Measurements from ENCODE around the gene OR4D1. TPM values are rescaled to one million over a fixed set of nuclear protein-coding genes. Genes with fewer than 3 reads are reported as not detected.
"Not testable (repeated sequence)": the region's sequence is repeated elsewhere in the genome, so short reads cannot be mapped to it uniquely, and the experiment has no call there.

OR4D1 gene
- total and polyA plus RNA-seq, 2 donors (not counting 1 experiment from before 2014, with no cell fraction given): 0.01 TPM; not detected in 1

GRCh38 chr17:58121925-58122324 lies 26.3 kb upstream of the OR4D1 start:
- Histone ChIP-seq H3K79me2 (ENCODE audit: control insufficient read depth, insufficient read depth, low read length) (no peaks in the 10 kb centered on the region), H3K9ac (ENCODE audit: low read length) (no peak overlapping the region), H3K27me3 (replicated peaks in 1 of 4; ENCODE audit: control extremely low read depth in 1 of 4, control insufficient read depth in 3 of 4, insufficient read depth in 4 of 4, low read length in 3 of 4) (peaks cover 0 to 14% (median 7%) of the 10 kb centered on the region in 4 experiments), H3K9me3 (ENCODE audit: control extremely low read depth in 1 of 3, control insufficient read depth in 2 of 3, insufficient read depth in 1 of 3, low read length in 2 of 3) (no peaks in the 10 kb centered on the region), H3K4me1 (ENCODE audit: control insufficient read depth in 2 of 2, insufficient read depth in 2 of 2, low read length in 2 of 2) (no peaks in the 10 kb centered on the region), H3K4me3 (ENCODE audit: control extremely low read depth in 1 of 5, extremely low read depth in 1 of 5, insufficient read depth in 1 of 5, low read depth in 2 of 5, low read length in 4 of 5) (no peak overlapping the region), H2AFZ (ENCODE audit: insufficient read depth, low read depth, low read length, poor library complexity, severe bottlenecking) (no peak overlapping the region), H3K27ac (ENCODE audit: low read length in 2 of 2) (no peak overlapping the region), H4K20me1 (ENCODE audit: control insufficient read depth, insufficient read depth, low read length, poor library complexity, severe bottlenecking) (no peaks in the 10 kb centered on the region), H3K36me3 (replicated peaks in 1 of 2; ENCODE audit: control extremely low read depth in 1 of 2, control insufficient read depth in 1 of 2, extremely low read depth in 1 of 2, insufficient read depth in 2 of 2, low read length in 1 of 2) (no peaks in the 10 kb centered on the region), H3K4me2 (replicated peaks; ENCODE audit: low read depth, low read length, poor library complexity, severe bottlenecking) (no peak overlapping the region)
- Mint-ChIP-seq H3K4me1 (no peaks in the 10 kb centered on the region), H3K4me3 (no peak overlapping the region), H3K27me3 (peaks cover 40% of the 10 kb centered on the region), H3K27ac (no peak overlapping the region), H3K9me3 (ENCODE audit: insufficient read depth) (no peaks in the 10 kb centered on the region)
- WGBS (ENCODE audit: insufficient coverage): 55% methylated on average over 3 of the region's 5 CpGs
- ChIA-PET POLR2A (no interaction called here), CTCF (interaction anchor here (0.7 kb wide), 1 partner anchor 272 kb away, joined by 4 read pairs; no protein-coding TSS in a partner anchor)
- intact Hi-C loops (cut with micrococcal nuclease): no loop called here
- DNase-seq (peak; percentile 14), ATAC-seq (ENCODE audit: low read depth) (no peak)
- no peak for TF ChIP-seq CTCF (IDR thresholded peaks at IDR 0.05)
- no peak for TF ChIP-seq EZH2 (IDR thresholded peaks at IDR 0.05; ENCODE audit: borderline replicate concordance, insufficient read depth, low read depth, low read length, poor library complexity, severe bottlenecking)

GRCh38 chr17:58127846-58128245 lies 20.3 kb upstream of the OR4D1 start:
- intact Hi-C loops (cut with micrococcal nuclease): no loop called here
- DNase-seq: no peak
- no peak for TF ChIP-seq EZH2 (IDR thresholded peaks at IDR 0.05; ENCODE audit: borderline replicate concordance, insufficient read depth, low read depth, low read length, poor library complexity, severe bottlenecking)
- TF ChIP-seq CTCF (IDR thresholded peaks at IDR 0.05): no peak
- Mint-ChIP-seq H3K9me3 (ENCODE audit: insufficient read depth) (no peaks in the 10 kb centered on the region), H3K4me1 (no peaks in the 10 kb centered on the region), H3K27ac (no peak overlapping the region), H3K27me3 (peaks cover 35% of the 10 kb centered on the region), H3K4me3 (no peak overlapping the region)
- no peaks in the 10 kb centered on the region for H3K79me2 ChIP-seq (ENCODE audit: control insufficient read depth, insufficient read depth, low read length)
- CTCF ChIA-PET: no interaction called here
- no peaks in the 10 kb centered on the region for H3K36me3 ChIP-seq (replicated peaks in 1 of 2; ENCODE audit: control extremely low read depth in 1 of 2, control insufficient read depth in 1 of 2, extremely low read depth in 1 of 2, insufficient read depth in 2 of 2, low read length in 1 of 2)
- no peak for ATAC-seq (ENCODE audit: low read depth)
- WGBS (ENCODE audit: insufficient coverage): no CpG with 5 or more reads among the region's 1 CpG
- H3K27ac ChIP-seq (ENCODE audit: low read length in 2 of 2): no peak overlapping the region
- POLR2A ChIA-PET: no interaction called here
- H3K27me3 ChIP-seq (replicated peaks in 1 of 4; ENCODE audit: control extremely low read depth in 1 of 4, control insufficient read depth in 3 of 4, insufficient read depth in 4 of 4, low read length in 3 of 4): peaks cover 0 to 15% (median 13%) of the 10 kb centered on the region in 4 experiments
- no peak overlapping the region for H3K9ac ChIP-seq (ENCODE audit: low read length)
- no peaks in the 10 kb centered on the region for H4K20me1 ChIP-seq (ENCODE audit: control insufficient read depth, insufficient read depth, low read length, poor library complexity, severe bottlenecking)
- H3K9me3 ChIP-seq (ENCODE audit: control extremely low read depth in 1 of 3, control insufficient read depth in 2 of 3, insufficient read depth in 1 of 3, low read length in 2 of 3): no peaks in the 10 kb centered on the region
- H3K4me3 ChIP-seq (ENCODE audit: control extremely low read depth in 1 of 5, extremely low read depth in 1 of 5, insufficient read depth in 1 of 5, low read depth in 2 of 5, low read length in 4 of 5): no peak overlapping the region
- H3K4me1 ChIP-seq (ENCODE audit: control insufficient read depth in 2 of 2, insufficient read depth in 2 of 2, low read length in 2 of 2): no peaks in the 10 kb centered on the region
- H3K4me2 ChIP-seq (replicated peaks; ENCODE audit: low read depth, low read length, poor library complexity, severe bottlenecking): no peak overlapping the region
- no peak overlapping the region for H2AFZ ChIP-seq (ENCODE audit: insufficient read depth, low read depth, low read length, poor library complexity, severe bottlenecking)

- not testable (repeated sequence) for H4K20me1 ChIP-seq (ENCODE audit: control insufficient read depth, insufficient read depth, low read length, poor library complexity, severe bottlenecking)
- WGBS (ENCODE audit: insufficient coverage): no CpG with 5 or more reads among the region's 5 CpGs
These were observed 15.5 kb upstream of the OR4D1 start for GRCh38 chr17:58132697-58133096.

More at GRCh38 chr17:58132697-58133096, 15.5 kb upstream of the OR4D1 start:
- H3K9me3 Mint-ChIP-seq (ENCODE audit: insufficient read depth); H3K4me1 ChIP-seq (ENCODE audit: control insufficient read depth in 2 of 2, insufficient read depth in 2 of 2, low read length in 2 of 2); H3K9ac ChIP-seq (ENCODE audit: low read length); H3K27ac ChIP-seq (ENCODE audit: low read length in 2 of 2); H2AFZ ChIP-seq (ENCODE audit: insufficient read depth, low read depth, low read length, poor library complexity, severe bottlenecking); H3K4me3 ChIP-seq (ENCODE audit: control extremely low read depth in 1 of 5, extremely low read depth in 1 of 5, insufficient read depth in 1 of 5, low read depth in 2 of 5, low read length in 4 of 5); H3K4me3 Mint-ChIP-seq; H3K27ac Mint-ChIP-seq; H3K79me2 ChIP-seq (ENCODE audit: control insufficient read depth, insufficient read depth, low read length); ATAC-seq (ENCODE audit: low read depth); H3K4me2 ChIP-seq (replicated peaks; ENCODE audit: low read depth, low read length, poor library complexity, severe bottlenecking); intact Hi-C loops (cut with micrococcal nuclease); POLR2A ChIA-PET; H3K36me3 ChIP-seq (replicated peaks in 1 of 2; ENCODE audit: control extremely low read depth in 1 of 2, control insufficient read depth in 1 of 2, extremely low read depth in 1 of 2, insufficient read depth in 2 of 2, low read length in 1 of 2); CTCF ChIA-PET; H3K4me1 Mint-ChIP-seq; DNase-seq: not testable (repeated sequence)
- H3K9me3 ChIP-seq (ENCODE audit: control extremely low read depth in 1 of 3, control insufficient read depth in 2 of 3, insufficient read depth in 1 of 3, low read length in 2 of 3): peaks cover 0 to 14% (median 7%) of the 10 kb centered on the region in 3 donors
- H3K27me3 Mint-ChIP-seq: peaks cover 56% of the 10 kb centered on the region
- H3K27me3 ChIP-seq (replicated peaks in 1 of 4; ENCODE audit: control extremely low read depth in 1 of 4, control insufficient read depth in 3 of 4, insufficient read depth in 4 of 4, low read length in 3 of 4): peaks cover 0 to 40% (median 15%) of the 10 kb centered on the region in 4 experiments

Data from B cell (primary cell).